ENCODE results near the gene ERBB4.

GRCh38 chr2:211426240-211426639 is 1112.4 kb downstream of the ERBB4 start:
- no peak for TF ChIP-seq RAD21 (conservative IDR thresholded peaks at IDR 0.05 in 1 of 2, IDR thresholded peaks at IDR 0.05 in 1 of 2)
- no peak for TF ChIP-seq CTCF (IDR thresholded peaks at IDR 0.05)
- TF ChIP-seq POLR2A (IDR thresholded peaks at IDR 0.05; ENCODE audit: low read length): no peak
- TF ChIP-seq REST (IDR thresholded peaks at IDR 0.05): no peak
- no peak for TF ChIP-seq SMC3 (IDR thresholded peaks at IDR 0.05)
- no peak for TF ChIP-seq MAX (IDR thresholded peaks at IDR 0.05)
- TF ChIP-seq JUN (IDR thresholded peaks at IDR 0.05): no peak
- TF ChIP-seq MAZ (IDR thresholded peaks at IDR 0.05; ENCODE audit: borderline replicate concordance, low read depth, low read length): no peak
- TF ChIP-seq USF2 (IDR thresholded peaks at IDR 0.05): no peak
- TF ChIP-seq GATA3 (IDR thresholded peaks at IDR 0.05; ENCODE audit: borderline replicate concordance): no peak
- TF ChIP-seq RFX5 (IDR thresholded peaks at IDR 0.05): no peak
- TF ChIP-seq CHD2 (IDR thresholded peaks at IDR 0.05; ENCODE audit: low read length, partially characterized antibody): no peak
- no peak for TF ChIP-seq PBX3 (IDR thresholded peaks at IDR 0.05)
